Prostate gland (tissue), 2 donors: ENCODE measurements around the gene PRICKLE2.

Experiments
- POLR2A ChIP-seq: fragments of 450-650 bp; IDR thresholded peaks from one replicate; pipeline ENCODE4 v1.6.1; 2016; ENCODE audit warnings: antibody characterized with exemption, mild to moderate bottlenecking
- TF ChIP-seq, protein P1 (sequence below), 4 experiments: fragments of 200-600 bp in 2 of 4; fragments of 450-650 bp in 2 of 4; sonication (generic) in 2 of 4; IDR thresholded peaks; 1 replicate in 3 of 4; 2 replicates in 1 of 4; pipeline ENCODE4 v1.5.1; 2016 to 2019; ENCODE audit warnings: antibody characterized with exemption in 4 of 4, mild to moderate bottlenecking in 2 of 4, moderate library complexity in 2 of 4

DNA sequence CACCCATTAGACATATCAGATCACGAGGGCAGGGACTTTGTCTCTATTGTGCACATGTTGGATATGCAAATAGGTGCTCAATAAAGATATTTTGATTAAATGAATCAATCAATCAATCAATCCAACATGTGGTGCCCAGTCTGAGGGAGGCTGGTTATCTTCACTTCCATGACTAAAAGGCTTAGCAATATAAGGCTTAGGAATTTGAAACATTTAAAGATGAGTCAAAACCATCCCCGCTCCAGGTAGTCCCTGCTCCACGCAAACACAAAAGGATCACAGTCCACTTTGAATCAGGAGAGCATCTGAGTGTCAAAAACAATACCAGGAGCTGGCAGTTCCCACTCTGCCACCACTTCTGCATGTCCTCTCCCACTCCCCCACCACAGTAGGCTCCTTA is 25.8 kb upstream of the PRICKLE2 start:
- TF ChIP-seq POLR2A = no peak
- TF ChIP-seq, protein P1, sequence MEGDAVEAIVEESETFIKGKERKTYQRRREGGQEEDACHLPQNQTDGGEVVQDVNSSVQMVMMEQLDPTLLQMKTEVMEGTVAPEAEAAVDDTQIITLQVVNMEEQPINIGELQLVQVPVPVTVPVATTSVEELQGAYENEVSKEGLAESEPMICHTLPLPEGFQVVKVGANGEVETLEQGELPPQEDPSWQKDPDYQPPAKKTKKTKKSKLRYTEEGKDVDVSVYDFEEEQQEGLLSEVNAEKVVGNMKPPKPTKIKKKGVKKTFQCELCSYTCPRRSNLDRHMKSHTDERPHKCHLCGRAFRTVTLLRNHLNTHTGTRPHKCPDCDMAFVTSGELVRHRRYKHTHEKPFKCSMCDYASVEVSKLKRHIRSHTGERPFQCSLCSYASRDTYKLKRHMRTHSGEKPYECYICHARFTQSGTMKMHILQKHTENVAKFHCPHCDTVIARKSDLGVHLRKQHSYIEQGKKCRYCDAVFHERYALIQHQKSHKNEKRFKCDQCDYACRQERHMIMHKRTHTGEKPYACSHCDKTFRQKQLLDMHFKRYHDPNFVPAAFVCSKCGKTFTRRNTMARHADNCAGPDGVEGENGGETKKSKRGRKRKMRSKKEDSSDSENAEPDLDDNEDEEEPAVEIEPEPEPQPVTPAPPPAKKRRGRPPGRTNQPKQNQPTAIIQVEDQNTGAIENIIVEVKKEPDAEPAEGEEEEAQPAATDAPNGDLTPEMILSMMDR (IDR thresholded peaks at IDR 0.05) = no peak
